GM23338 (cell line): ENCODE measurements around the gene BTC. TPM values are rescaled to one million over a fixed set of nuclear protein-coding genes. Genes with fewer than 3 reads are reported as not detected.

ENCODE experiments used
- ATAC-seq: fragments of 200-7000 bp; cut with Tn5 transposase; 3 replicates; pipeline ENCODE4 v1.9.1; 2020
- DNase-seq: peaks from one replicate; pipeline ENCODE4 v3.0.0-alpha.2; 2015; ENCODE audit warnings: low spot score
- H2AFZ ChIP-seq: fragments of 200-600 bp; sonication (generic); 2 replicates; pipeline ENCODE4 v1.8.0; 2016; ENCODE audit warnings: antibody characterized with exemption, mild to moderate bottlenecking, moderate library complexity
- H3F3A ChIP-seq: fragments of 200-600 bp; sonication (generic); replicated peaks from 2 replicates; pipeline ENCODE4 v1.8.0; 2017; ENCODE audit warnings: antibody characterized with exemption, mixed run types, low read depth
- H3K27ac ChIP-seq: fragments of 200-600 bp; sonication (generic); 2 replicates; pipeline ENCODE4 v1.6.1; 2016; ENCODE audit warnings: low read depth
- H3K27me3 ChIP-seq: fragments of 200-600 bp; sonication (generic); 2 replicates; pipeline ENCODE4 v1.8.0; 2016; ENCODE audit warnings: mild to moderate bottlenecking, mixed run types, moderate library complexity; ENCODE audit not compliant: insufficient read depth
- H3K36me3 ChIP-seq: fragments of 200-600 bp; sonication (generic); 2 replicates; pipeline ENCODE4 v1.8.0; 2016; ENCODE audit warnings: mild to moderate bottlenecking; ENCODE audit not compliant: insufficient read depth
- H3K4me1 ChIP-seq: fragments of 200-600 bp; sonication (generic); 2 replicates; pipeline ENCODE4 v1.8.0; 2016; ENCODE audit warnings: mild to moderate bottlenecking, moderate library complexity; ENCODE audit not compliant: insufficient read depth
- H3K4me2 ChIP-seq: fragments of 200-600 bp; sonication (generic); 2 replicates; pipeline ENCODE4 v1.7.1; 2017; ENCODE audit warnings: mixed run types
- H3K4me3 ChIP-seq: fragments of 200-600 bp; sonication (generic); 2 replicates; pipeline ENCODE4 v1.6.1; 2016; ENCODE audit warnings: mixed run types
- H3K79me2 ChIP-seq: fragments of 200-600 bp; sonication (generic); replicated peaks from 2 replicates; pipeline ENCODE4 v1.8.0; 2017; ENCODE audit warnings: mild to moderate bottlenecking; ENCODE audit not compliant: insufficient read depth
- H3K9me2 ChIP-seq: fragments of 200-600 bp; sonication (generic); 2 replicates; pipeline ENCODE4 v1.8.0; 2017; ENCODE audit not compliant: insufficient read depth
- H4K20me1 ChIP-seq: fragments of 200-600 bp; sonication (generic); replicated peaks from 2 replicates; pipeline ENCODE4 v1.8.0; 2017; ENCODE audit warnings: mild to moderate bottlenecking; ENCODE audit not compliant: insufficient read depth
- H3K27ac Mint-ChIP-seq: 2 replicates; pipeline ENCODE4 v1.8.0; 2020; ENCODE audit warnings: inconsistent platforms, mild to moderate bottlenecking, moderate library complexity, mixed read lengths
- H3K27me3 Mint-ChIP-seq: 3 replicates; pipeline ENCODE4 v1.8.0; 2022; ENCODE audit warnings: low read depth, mild to moderate bottlenecking, moderate library complexity, mixed read lengths, inconsistent platforms; ENCODE audit not compliant: insufficient read depth, poor library complexity
- H3K36me3 Mint-ChIP-seq: 3 replicates; pipeline ENCODE4 v1.8.0; 2021; ENCODE audit warnings: low read depth, mild to moderate bottlenecking, inconsistent platforms, moderate library complexity, mixed read lengths
- H3K4me1 Mint-ChIP-seq: 3 replicates; pipeline ENCODE4 v1.8.0; 2020; ENCODE audit warnings: mild to moderate bottlenecking, inconsistent platforms, mixed read lengths
- H3K4me3 Mint-ChIP-seq: 3 replicates; pipeline ENCODE4 v1.8.0; 2021; ENCODE audit warnings: moderate library complexity, mild to moderate bottlenecking, inconsistent platforms, mixed read lengths
- H3K9me3 Mint-ChIP-seq: 3 replicates; pipeline ENCODE4 v1.8.0; 2020; ENCODE audit warnings: moderate library complexity, mild to moderate bottlenecking, inconsistent platforms, mixed read lengths
- CREB1 ChIP-seq: fragments of 250-450 bp; sonication (Bioruptor Pico); IDR thresholded peaks from 2 replicates; pipeline ENCODE4 v1.5.0; 2020; ENCODE audit warnings: low read depth, mild to moderate bottlenecking, moderate library complexity
- EZH2 ChIP-seq: fragments of 200-600 bp; sonication (generic); IDR thresholded peaks from one replicate; pipeline ENCODE4 v1.8.0; 2017; ENCODE audit warnings: antibody characterized with exemption, mild to moderate bottlenecking, low read depth; ENCODE audit not compliant: unreplicated experiment
- EZH2phosphoT487 ChIP-seq: fragments of 200-600 bp; sonication (generic); IDR thresholded peaks from one replicate; pipeline ENCODE4 v1.8.1; 2018; ENCODE audit warnings: antibody characterized with exemption; ENCODE audit not compliant: unreplicated experiment
- JUNB ChIP-seq: IDR thresholded peaks from one replicate; pipeline ENCODE4 v1.6.1; 2016; ENCODE audit warnings: antibody characterized with exemption; ENCODE audit not compliant: unreplicated experiment
- NANOG ChIP-seq: IDR thresholded peaks from 2 replicates; pipeline ENCODE4 v1.6.1; 2016; ENCODE audit warnings: antibody characterized with exemption, borderline replicate concordance
- POLR2AphosphoS5 ChIP-seq: IDR thresholded peaks from 2 replicates; pipeline ENCODE4 v1.6.1; 2016; ENCODE audit warnings: antibody characterized with exemption, low read depth
- STAT1 ChIP-seq: IDR thresholded peaks from one replicate; pipeline ENCODE4 v1.6.1; 2016; ENCODE audit warnings: antibody characterized with exemption; ENCODE audit not compliant: unreplicated experiment
- ZNF114 ChIP-seq: fragments of 250-450 bp; sonication (Bioruptor Pico); IDR thresholded peaks from 2 replicates; pipeline ENCODE4 v1.5.0; 2020; ENCODE audit warnings: mild to moderate bottlenecking, moderate library complexity
- ZNF331 ChIP-seq: fragments of 250-450 bp; sonication (Bioruptor Pico); IDR thresholded peaks from 2 replicates; pipeline ENCODE4 v1.5.0; 2020; ENCODE audit warnings: low read depth, mild to moderate bottlenecking, moderate library complexity
- polyA plus RNA-seq: library from polyadenylated mRNA; unstranded; fragments of >200 nt; fragmentation: Nextera tagmentation; extraction: Ambion mirVana; gene quantifications from 2 replicates; pipeline ENCODE4 v1.2.1, GENCODE V29; 2016
- total RNA-seq: library from RNA; depleted of rRNA; stranded (reverse); fragments of >200 nt; shearing (Covaris generic); gene quantifications from 2 replicates; pipeline ENCODE4 v1.2.3, GENCODE V29; 2014
- TF ChIP-seq, protein P1 (sequence below): IDR thresholded peaks from 2 replicates; pipeline ENCODE4 v1.6.1; 2016; ENCODE audit warnings: antibody characterized with exemption
- TF ChIP-seq, protein P2 (sequence below), 2 experiments: fragments of 200-600 bp in 1 of 2; sonication (generic) in 1 of 2; conservative IDR thresholded peaks; 2 replicates each; pipeline versions ENCODE4 v1.5.1 to v1.6.1; 2016 to 2017; ENCODE audit warnings: antibody characterized with exemption in 2 of 2, low read depth in 2 of 2, mild to moderate bottlenecking in 2 of 2, moderate library complexity in 1 of 2
- TF ChIP-seq, protein P3 (sequence below): IDR thresholded peaks from one replicate; pipeline ENCODE4 v1.6.1; 2018; ENCODE audit warnings: antibody characterized with exemption; ENCODE audit not compliant: unreplicated experiment

Gene BTC
- total and polyA plus RNA-seq, 2 experiments from 2014 or later: 0.18 to 0.59 TPM

DNA sequence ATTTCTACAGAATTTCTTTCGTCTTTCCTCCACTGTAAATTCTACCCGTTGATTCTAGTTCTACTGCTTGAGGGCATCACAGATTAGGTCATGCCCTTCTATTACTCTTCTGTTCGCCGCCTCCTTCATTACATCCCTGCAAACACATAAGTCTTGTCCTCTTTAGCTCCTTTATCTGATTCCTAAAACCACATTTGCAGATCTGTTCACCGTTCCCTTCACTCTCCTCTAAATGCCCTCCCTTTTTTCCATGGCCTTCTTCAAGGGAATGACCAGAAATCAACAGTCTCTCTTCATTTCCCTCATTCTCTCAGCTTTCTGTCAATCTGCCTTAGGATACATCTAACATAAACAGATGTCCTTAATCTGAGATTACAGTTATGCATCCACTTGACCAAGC, 43.1 kb downstream of the BTC start (continued):
- TF ChIP-seq JUNB (no peak), ZNF114 (CRISPR knock-in tag) (no peak)
- TF ChIP-seq, protein P1, sequence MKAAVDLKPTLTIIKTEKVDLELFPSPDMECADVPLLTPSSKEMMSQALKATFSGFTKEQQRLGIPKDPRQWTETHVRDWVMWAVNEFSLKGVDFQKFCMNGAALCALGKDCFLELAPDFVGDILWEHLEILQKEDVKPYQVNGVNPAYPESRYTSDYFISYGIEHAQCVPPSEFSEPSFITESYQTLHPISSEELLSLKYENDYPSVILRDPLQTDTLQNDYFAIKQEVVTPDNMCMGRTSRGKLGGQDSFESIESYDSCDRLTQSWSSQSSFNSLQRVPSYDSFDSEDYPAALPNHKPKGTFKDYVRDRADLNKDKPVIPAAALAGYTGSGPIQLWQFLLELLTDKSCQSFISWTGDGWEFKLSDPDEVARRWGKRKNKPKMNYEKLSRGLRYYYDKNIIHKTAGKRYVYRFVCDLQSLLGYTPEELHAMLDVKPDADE: no peak

DNA sequence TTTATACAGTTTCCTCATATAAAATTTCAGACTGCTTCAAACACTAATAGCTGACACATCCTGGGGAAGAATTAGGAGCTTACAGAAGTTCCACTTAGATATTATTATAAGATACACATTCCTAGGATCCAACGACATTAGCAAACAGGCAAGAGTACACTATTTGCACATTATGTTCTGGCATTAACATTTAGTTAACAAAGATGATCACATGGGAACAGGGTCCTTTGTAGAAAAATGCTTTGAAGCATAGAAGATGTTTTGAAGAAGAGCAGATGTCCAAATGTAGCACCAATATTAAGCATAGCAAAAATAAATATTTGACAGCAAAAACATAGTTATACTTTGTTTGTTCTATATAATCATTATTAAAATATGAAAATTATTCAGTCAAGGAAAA, 52.1 kb downstream of the BTC start:
- Histone ChIP-seq H3F3A (no peaks in the 10 kb centered on the region), H3K4me1 (no peaks in the 10 kb centered on the region), H3K36me3 (no peaks in the 10 kb centered on the region), H3K27me3 (no peaks in the 10 kb centered on the region), H4K20me1 (no peaks in the 10 kb centered on the region), H2AFZ (no peak overlapping the region), H3K4me3 (no peak overlapping the region), H3K4me2 (no peak overlapping the region), H3K79me2 (no peaks in the 10 kb centered on the region), H3K9me2 (no peaks in the 10 kb centered on the region), H3K27ac (no peak overlapping the region)
- no peaks in the 10 kb centered on the region for H3K4me1 Mint-ChIP-seq
- H3K9me3 Mint-ChIP-seq: no peaks in the 10 kb centered on the region
- no peak overlapping the region for H3K4me3 Mint-ChIP-seq
- no peak overlapping the region for H3K27ac Mint-ChIP-seq
- ATAC-seq: no peak
- DNase-seq: no peak
- H3K36me3 Mint-ChIP-seq: no peaks in the 10 kb centered on the region
- H3K27me3 Mint-ChIP-seq: no peaks in the 10 kb centered on the region
- TF ChIP-seq, protein P1: no peak
- TF ChIP-seq EZH2 (no peak), NANOG (no peak), JUNB (no peak), POLR2AphosphoS5 (no peak), EZH2phosphoT487 (no peak), ZNF331 (CRISPR knock-in tag) (no peak), STAT1 (no peak), ZNF114 (CRISPR knock-in tag) (no peak), CREB1 (no peak)
- TF ChIP-seq, protein P2, sequence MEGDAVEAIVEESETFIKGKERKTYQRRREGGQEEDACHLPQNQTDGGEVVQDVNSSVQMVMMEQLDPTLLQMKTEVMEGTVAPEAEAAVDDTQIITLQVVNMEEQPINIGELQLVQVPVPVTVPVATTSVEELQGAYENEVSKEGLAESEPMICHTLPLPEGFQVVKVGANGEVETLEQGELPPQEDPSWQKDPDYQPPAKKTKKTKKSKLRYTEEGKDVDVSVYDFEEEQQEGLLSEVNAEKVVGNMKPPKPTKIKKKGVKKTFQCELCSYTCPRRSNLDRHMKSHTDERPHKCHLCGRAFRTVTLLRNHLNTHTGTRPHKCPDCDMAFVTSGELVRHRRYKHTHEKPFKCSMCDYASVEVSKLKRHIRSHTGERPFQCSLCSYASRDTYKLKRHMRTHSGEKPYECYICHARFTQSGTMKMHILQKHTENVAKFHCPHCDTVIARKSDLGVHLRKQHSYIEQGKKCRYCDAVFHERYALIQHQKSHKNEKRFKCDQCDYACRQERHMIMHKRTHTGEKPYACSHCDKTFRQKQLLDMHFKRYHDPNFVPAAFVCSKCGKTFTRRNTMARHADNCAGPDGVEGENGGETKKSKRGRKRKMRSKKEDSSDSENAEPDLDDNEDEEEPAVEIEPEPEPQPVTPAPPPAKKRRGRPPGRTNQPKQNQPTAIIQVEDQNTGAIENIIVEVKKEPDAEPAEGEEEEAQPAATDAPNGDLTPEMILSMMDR (conservative IDR thresholded peaks at IDR 0.05; ENCODE audit: low read depth in 2 of 2): no peak
- TF ChIP-seq, protein P3, sequence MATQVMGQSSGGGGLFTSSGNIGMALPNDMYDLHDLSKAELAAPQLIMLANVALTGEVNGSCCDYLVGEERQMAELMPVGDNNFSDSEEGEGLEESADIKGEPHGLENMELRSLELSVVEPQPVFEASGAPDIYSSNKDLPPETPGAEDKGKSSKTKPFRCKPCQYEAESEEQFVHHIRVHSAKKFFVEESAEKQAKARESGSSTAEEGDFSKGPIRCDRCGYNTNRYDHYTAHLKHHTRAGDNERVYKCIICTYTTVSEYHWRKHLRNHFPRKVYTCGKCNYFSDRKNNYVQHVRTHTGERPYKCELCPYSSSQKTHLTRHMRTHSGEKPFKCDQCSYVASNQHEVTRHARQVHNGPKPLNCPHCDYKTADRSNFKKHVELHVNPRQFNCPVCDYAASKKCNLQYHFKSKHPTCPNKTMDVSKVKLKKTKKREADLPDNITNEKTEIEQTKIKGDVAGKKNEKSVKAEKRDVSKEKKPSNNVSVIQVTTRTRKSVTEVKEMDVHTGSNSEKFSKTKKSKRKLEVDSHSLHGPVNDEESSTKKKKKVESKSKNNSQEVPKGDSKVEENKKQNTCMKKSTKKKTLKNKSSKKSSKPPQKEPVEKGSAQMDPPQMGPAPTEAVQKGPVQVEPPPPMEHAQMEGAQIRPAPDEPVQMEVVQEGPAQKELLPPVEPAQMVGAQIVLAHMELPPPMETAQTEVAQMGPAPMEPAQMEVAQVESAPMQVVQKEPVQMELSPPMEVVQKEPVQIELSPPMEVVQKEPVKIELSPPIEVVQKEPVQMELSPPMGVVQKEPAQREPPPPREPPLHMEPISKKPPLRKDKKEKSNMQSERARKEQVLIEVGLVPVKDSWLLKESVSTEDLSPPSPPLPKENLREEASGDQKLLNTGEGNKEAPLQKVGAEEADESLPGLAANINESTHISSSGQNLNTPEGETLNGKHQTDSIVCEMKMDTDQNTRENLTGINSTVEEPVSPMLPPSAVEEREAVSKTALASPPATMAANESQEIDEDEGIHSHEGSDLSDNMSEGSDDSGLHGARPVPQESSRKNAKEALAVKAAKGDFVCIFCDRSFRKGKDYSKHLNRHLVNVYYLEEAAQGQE: no peak
